HepG2 (cell line): ENCODE data around the gene ZNF445. TPM values are rescaled to one million over a fixed set of nuclear protein-coding genes. Genes with fewer than 3 reads are reported as not detected.
A peak's percentile ranks its signal among the peaks of the same experiment; 100 is the strongest.

Source experiments
- ATAC-seq: fragments of 200-7000 bp; cut with Tn5 transposase; 3 replicates; pipeline ENCODE4 v1.9.1; 2020; ENCODE audit warnings: mild to moderate bottlenecking, moderate library complexity
- Bru-seq: library from RNA; stranded (reverse); fragments of 400-500 nt; gene quantifications from one replicate; lab custom pipeline; 2021; lab: Mats Ljungman, UMichigan
- BruChase-seq, 2 experiments: library from RNA; stranded (reverse); fragments of 400-500 nt; gene quantifications; one replicate each; lab custom pipeline; 2021; lab: Mats Ljungman, UMichigan
- BruUV-seq: library from RNA; stranded (reverse); fragments of 400-500 nt; replicated peaks from 2 replicates; lab custom pipeline; 2021; lab: Mats Ljungman, UMichigan
- CTCF ChIA-PET: fragments of 300-600 bp; formaldehyde crosslinking; extraction: SDS; loops from one replicate; lab custom pipeline; 2021; ENCODE audit warnings: low total read pairs, inconsistent platforms, low intra/inter-chr PET ratio; lab: Yijun Ruan, JAX
- POLR2A ChIA-PET: fragments of 350-600 bp; sonication (Branson Sonifier 250); formaldehyde crosslinking; loops from one replicate; lab custom pipeline; 2020; ENCODE audit warnings: antibody characterized with exemption, inconsistent platforms; lab: Yijun Ruan, JAX
- DNase-seq: peaks from one replicate; pipeline ENCODE4 v3.0.0-alpha.2; 2015; ENCODE audit warnings: low spot score
- FAIRE-seq: peaks from 3 replicates; lab custom pipeline; 2011; peaks lifted over from hg19 to GRCh38; lab: Jason Lieb, UNC
- H2AFZ ChIP-seq: one replicate; pipeline ENCODE4 v1.6.1; 2011; ENCODE audit warnings: low read length, inconsistent platforms
- H3K27ac ChIP-seq: fragments of 300-600 bp; 3 replicates; pipeline ENCODE4 v1.8.0; 2011; ENCODE audit warnings: mixed run types, mild to moderate bottlenecking, mixed read lengths, low read length, inconsistent platforms; ENCODE audit not compliant: insufficient read depth; ENCODE audit errors: extremely low read length
- H3K27me3 ChIP-seq, 2 experiments: fragments of 200-600 bp in 1 of 2; 2 replicates in 1 of 2; 3 replicates in 1 of 2; pipeline versions ENCODE4 v1.6.0 to v1.8.0; 2011; ENCODE audit warnings: low read length in 2 of 2, mild to moderate bottlenecking in 2 of 2, moderate library complexity in 2 of 2, inconsistent platforms in 1 of 2; ENCODE audit not compliant: insufficient read depth in 2 of 2, control insufficient read depth in 1 of 2
- H3K36me3 ChIP-seq, 2 experiments: fragments of 200-600 bp in 1 of 2; replicated peaks in 1 of 2; 2 replicates in 1 of 2; 3 replicates in 1 of 2; pipeline versions ENCODE4 v1.5.1 to v1.8.0; 2011; ENCODE audit warnings: low read length in 2 of 2, inconsistent platforms in 1 of 2; ENCODE audit not compliant: insufficient read depth in 2 of 2, control insufficient read depth in 1 of 2
- H3K4me1 ChIP-seq: 2 replicates; pipeline ENCODE4 v1.5.1; 2012; ENCODE audit warnings: low read length, inconsistent platforms; ENCODE audit not compliant: insufficient read depth
- H3K4me2 ChIP-seq: 2 replicates; pipeline ENCODE4 v1.6.0; 2011; ENCODE audit warnings: low read depth, low read length, inconsistent platforms
- H3K4me3 ChIP-seq, 3 experiments: fragments of 200-600 bp in 1 of 3; sonication (generic), shearing (Covaris generic) in 1 of 3; replicated peaks in 1 of 3; 2 replicates each; pipeline ENCODE4 v1.5.1; 2011 to 2016; ENCODE audit warnings: low read length in 3 of 3, inconsistent platforms in 2 of 3, low read depth in 2 of 3, mild to moderate bottlenecking in 2 of 3, control low read depth in 1 of 3, mixed read lengths in 1 of 3; ENCODE audit not compliant: insufficient read depth in 1 of 3
- H3K79me2 ChIP-seq: one replicate; pipeline ENCODE4 v1.6.1; 2011; ENCODE audit warnings: low read length, inconsistent platforms; ENCODE audit not compliant: insufficient read depth
- H3K9ac ChIP-seq: 2 replicates; pipeline ENCODE4 v1.6.0; 2011; ENCODE audit warnings: mild to moderate bottlenecking, low read depth, low read length, inconsistent platforms; ENCODE audit not compliant: insufficient read depth
- H3K9me3 ChIP-seq: 2 replicates; pipeline ENCODE4 v1.5.1; 2012; ENCODE audit warnings: mild to moderate bottlenecking, low read length
- H4K20me1 ChIP-seq: 2 replicates; pipeline ENCODE4 v1.6.0; 2011; ENCODE audit warnings: inconsistent platforms, mild to moderate bottlenecking, low read length, moderate library complexity; ENCODE audit not compliant: insufficient read depth
- CHD4 ChIP-seq: fragments of 200-600 bp; sonication (generic); IDR thresholded peaks from 2 replicates; pipeline ENCODE4 v1.7.0; 2017; ENCODE audit warnings: mild to moderate bottlenecking, low read length, borderline replicate concordance
- HMGA1 ChIP-seq: sonication (generic); formaldehyde crosslinking; conservative IDR thresholded peaks from 2 replicates; pipeline ENCODE4 v1.4.0; 2020; ENCODE audit warnings: missing genetic modification reagents
- PAXIP1 ChIP-seq: sonication (generic); formaldehyde crosslinking; conservative IDR thresholded peaks from 2 replicates; pipeline ENCODE4 v1.4.0; 2020; ENCODE audit warnings: mild to moderate bottlenecking, missing genetic modification reagents, moderate library complexity
- PHF21A ChIP-seq: sonication (generic); formaldehyde crosslinking; IDR thresholded peaks from 2 replicates; pipeline ENCODE4 v1.5.0; 2020; ENCODE audit warnings: mild to moderate bottlenecking, missing genetic modification reagents
- RARA ChIP-seq: IDR thresholded peaks from 2 replicates; pipeline ENCODE4 v1.6.1; 2016; ENCODE audit warnings: missing genetic modification reagents, missing compliant biosample characterization
- SNAI1 ChIP-seq: sonication (generic); formaldehyde crosslinking; IDR thresholded peaks from 2 replicates; pipeline ENCODE4 v1.5.0; 2020; ENCODE audit warnings: mild to moderate bottlenecking, missing genetic modification reagents, borderline replicate concordance
- ZFYVE20 ChIP-seq: sonication (generic); formaldehyde crosslinking; IDR thresholded peaks from 2 replicates; pipeline ENCODE4 v1.8.0; 2023; ENCODE audit warnings: low read depth, mild to moderate bottlenecking, moderate library complexity, missing genetic modification reagents, borderline replicate concordance
- ZNF207 ChIP-seq: fragments of 450-650 bp; IDR thresholded peaks from 2 replicates; pipeline ENCODE4 v1.6.1; 2016; ENCODE audit warnings: antibody characterized with exemption, borderline replicate concordance
- ZNF276 ChIP-seq: sonication (generic); formaldehyde crosslinking; IDR thresholded peaks from 2 replicates; pipeline ENCODE4 v1.4.0; 2020; ENCODE audit warnings: mild to moderate bottlenecking, low read depth, missing genetic modification reagents
- ZNF317 ChIP-seq: sonication (generic); formaldehyde crosslinking; IDR thresholded peaks from 2 replicates; pipeline ENCODE4 v1.5.0; 2020; ENCODE audit warnings: mild to moderate bottlenecking, missing genetic modification reagents
- ZNF550 ChIP-seq: sonication (generic); formaldehyde crosslinking; IDR thresholded peaks from 2 replicates; pipeline ENCODE4 v1.4.0; 2020; ENCODE audit warnings: mild to moderate bottlenecking, missing genetic modification reagents, borderline replicate concordance
- ZSCAN9 ChIP-seq: IDR thresholded peaks from 2 replicates; pipeline ENCODE4 v1.6.1; 2016; ENCODE audit warnings: borderline replicate concordance
- WGBS: methylation state at CpG from one replicate; pipeline ENCODE4 v1.1.6; 2017; ENCODE audit warnings: low lambda C conversion rate; 5-methylcytosine and 5-hydroxymethylcytosine counted together
- in situ Hi-C: cut with HindIII; loops from 2 replicates; pipeline ENCODE4 v1.10.0; 2017; ENCODE audit warnings: low pct_unique_long_range_greater_than_20kb; ENCODE audit not compliant: extremely low pct_ligation_motif_present
- intact Hi-C: fragments of 100-400 bp; cut with micrococcal nuclease; formaldehyde crosslinking; loops from one replicate; pipeline ENCODE4 v1.10.0; 2022; ENCODE audit not compliant: unreplicated experiment
- long read RNA-seq, 2 experiments: library from RNA in 1 of 2; library from polyadenylated mRNA in 1 of 2; stranded (forward) in 1 of 2; unstranded in 1 of 2; transcript quantifications; one replicate each; pipeline ENCODE4 v2.0.0, GENCODE V29; 2019 to 2022
- polyA minus RNA-seq, 3 experiments: library from RNA; depleted of rRNA, polyadenylated mRNA; stranded (reverse); fragments of >200 nt; gene quantifications; 2 replicates each; pipeline ENCODE4 v1.2.3, GENCODE V29; 2011; ENCODE audit warnings: low replicate concordance in 1 of 3
- polyA plus RNA-seq, 8 experiments: library from polyadenylated mRNA; depleted of rRNA in 3 of 8; stranded (reverse) in 7 of 8; unstranded in 1 of 8; fragments of >200 nt; fragmentation: Illumina TruSeq in 4 of 8; extraction: Trizol in 4 of 8; gene quantifications; 2 replicates each; pipeline versions ENCODE4 v1.2.1 to v1.2.3, GENCODE V29; 2011 to 2016; ENCODE audit warnings: low read depth in 4 of 8, missing spikeins in 1 of 8, mixed read lengths in 1 of 8; ENCODE audit not compliant: insufficient read depth in 1 of 8
- total RNA-seq, 5 experiments: library from RNA; depleted of rRNA; stranded (reverse); fragments of >200 nt; fragmentation: Illumina TruSeq; extraction: Trizol; gene quantifications; 2 replicates each; pipeline ENCODE4 v1.2.3, GENCODE V29; 2016; ENCODE audit warnings: low read depth in 1 of 5

Gene ZNF445
- total RNA-seq (2016; rRNA removed; fragmentation: Illumina TruSeq; extraction: Trizol) (10.3 and 11.8 TPM in 2 replicates), polyA plus RNA-seq (2011; rRNA removed) (4.4 and 5.3 TPM in 2 replicates), polyA minus RNA-seq (2011; rRNA and poly(A)+ RNA removed; ENCODE audit: low replicate concordance) (12.7 and 16.2 TPM in 2 replicates), Bru-seq, nascent RNA (percentile 79 among the genes with signal in this experiment), BruChase-seq, experiment 1, labeled RNA remaining after a 6-hour chase (percentile 73 among the genes with signal in this experiment), BruChase-seq, experiment 2, labeled RNA remaining after a 2-hour chase (percentile 87 among the genes with signal in this experiment)
- total RNA-seq (2016; cell fraction: cytosol; rRNA removed; fragmentation: Illumina TruSeq; extraction: Trizol; ENCODE audit: low read depth), result 4.8 and 8.2 TPM in 2 replicates
- 10.6 and 11.9 TPM in 2 replicates for total RNA-seq (2016; cell fraction: insoluble cytoplasmic fraction; rRNA removed; fragmentation: Illumina TruSeq; extraction: Trizol)
- total RNA-seq (2016; cell fraction: membrane; rRNA removed; fragmentation: Illumina TruSeq; extraction: Trizol), result 3.9 and 4.0 TPM in 2 replicates
- total RNA-seq (2016; cell fraction: nucleus; rRNA removed; fragmentation: Illumina TruSeq; extraction: Trizol), result 12.8 and 14.4 TPM in 2 replicates
- polyA plus RNA-seq (2011; cell fraction: cytosol; rRNA removed), result 1.9 and 2.2 TPM in 2 replicates
- 10.1 and 12.2 TPM in 2 replicates for polyA plus RNA-seq (2011; cell fraction: nucleus; rRNA removed)
- polyA plus RNA-seq (2012), result 4.4 and 5.3 TPM in 2 replicates
- 0.20 TPM in 2 replicates for polyA plus RNA-seq (2016; cell fraction: cytosol; fragmentation: Illumina TruSeq; extraction: Trizol; ENCODE audit: low read depth)
- 4.7 TPM in 2 replicates for polyA plus RNA-seq (2016; cell fraction: insoluble cytoplasmic fraction; fragmentation: Illumina TruSeq; extraction: Trizol; ENCODE audit: low read depth)
- polyA plus RNA-seq (2016; cell fraction: membrane; fragmentation: Illumina TruSeq; extraction: Trizol; ENCODE audit: low read depth), result 0.71 and 0.95 TPM in 2 replicates
- polyA plus RNA-seq (2016; cell fraction: nucleus; fragmentation: Illumina TruSeq; extraction: Trizol; ENCODE audit: insufficient read depth, low read depth), result 22.5 and 25.6 TPM in 2 replicates
- 5.2 and 5.8 TPM in 2 replicates for polyA minus RNA-seq (2011; cell fraction: cytosol; rRNA and poly(A)+ RNA removed)
- 19.8 and 20.3 TPM in 2 replicates for polyA minus RNA-seq (2011; cell fraction: nucleus; rRNA and poly(A)+ RNA removed)
- long read RNA-seq, experiment 1, full-length matches to known transcripts, result 1 of 3 reads
- long read RNA-seq, experiment 1, partial matches to known transcripts, result 1 of 3 reads
- long read RNA-seq, experiment 1, other reads (novel, unspliced or antisense), result 1 of 3 reads
- long read RNA-seq, experiment 2, partial matches to known transcripts, result 0 of 6 reads
- long read RNA-seq, experiment 2, other reads (novel, unspliced or antisense), result 6 of 6 reads

GRCh38 chr3:44477312-44478030, at the start of gene ZNF445:
Gene ZNF445, minus strand, starts transcription at chr3:44477670. Its CDS starts 22,121 bp downstream, at chr3:44455549.
- H3K27ac ChIP-seq, result peak within 1 kb of the TSS; percentile 88
- POLR2A ChIA-PET, result interaction anchor here (1.1 to 3.6 kb wide), 10 partner anchors 9 to 252 kb away, joined by 4 to 36 read pairs (median 7); partner anchors contain the start of genes TCAIM and ZNF501
- FAIRE-seq, result no peak
- TF ChIP-seq ZNF550 (CRISPR knock-in tag), result no peak
- no peak for TF ChIP-seq PHF21A (CRISPR knock-in tag)
- TF ChIP-seq RARA (CRISPR knock-in tag), result no peak
- TF ChIP-seq ZSCAN9, result no peak
- no peak for TF ChIP-seq ZFYVE20
- peak; percentile 85 for TF ChIP-seq SNAI1 (CRISPR knock-in tag)
- TF ChIP-seq ZNF317 (CRISPR knock-in tag), result peak; percentile 29; the same call in 1 of the 2 replicates
- TF ChIP-seq ZNF276 (CRISPR knock-in tag), result no peak
- TF ChIP-seq PAXIP1 (CRISPR knock-in tag), result no peak
- TF ChIP-seq HMGA1 (CRISPR knock-in tag), result no peak
- TF ChIP-seq ZNF207, result no peak
- TF ChIP-seq CHD4, result no peak

More at GRCh38 chr3:44477312-44478030, at the start of gene ZNF445:
- Histone ChIP-seq H3K4me1 (peaks cover 56% of the 10 kb centered on the region), H4K20me1 (no peaks in the 10 kb centered on the region), H3K36me3 (peaks cover 0 to 3% of the 10 kb centered on the region in 2 experiments; a peak in 1 of 5 replicates), H3K9ac (peak within 1 kb of the TSS; percentile 72), H3K4me2 (peak within 1 kb of the TSS; percentile 100), H3K79me2 (peaks cover 50% of the 10 kb centered on the region), H3K27me3 (no peaks in the 10 kb centered on the region; a peak in 1 of 5 replicates), H2AFZ (peak within 1 kb of the TSS; percentile 33), H3K9me3 (no peaks in the 10 kb centered on the region), H3K4me3 (peak within 1 kb of the TSS; percentile 81 to 92 (median 87))
- DNase-seq, result peak; percentile 67
- ATAC-seq, result peak; percentile 85
- intact Hi-C loops (loop anchor here (1.0 to 2.0 kb wide), 3 partner anchors 33 to 155 kb away; no protein-coding TSS in a partner anchor), in situ Hi-C loops (no loop called here)
- no TSS peak for BruUV-seq
- CTCF ChIA-PET, result no interaction called here
- WGBS, result 1% methylated on average over 32 of the region's 69 CpGs
